AG08396 (cell line): ENCODE results near the gene ZNF165.
"Not testable (repeated sequence)": the region's sequence is repeated elsewhere in the genome, so short reads cannot be mapped to it uniquely, and the experiment has no call there.

Source experiments
- DNase-seq: peaks from one replicate; pipeline ENCODE4 v3.0.0; 2012; ENCODE audit warnings: low spot score, mixed read lengths

The ZNF165 gene

DNA sequence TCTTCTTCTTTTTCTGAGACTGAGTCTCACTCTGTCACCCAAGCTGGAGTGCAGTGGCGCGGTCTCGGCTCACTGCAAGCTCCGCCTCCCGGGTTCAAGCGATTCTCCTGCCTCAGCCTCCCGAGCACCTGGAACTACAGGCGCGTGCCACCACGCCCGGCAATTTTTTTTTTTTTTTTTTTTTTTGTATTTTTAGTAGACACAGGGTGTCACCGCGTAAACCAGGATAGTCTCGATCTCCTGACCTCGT is at the start of gene ZNF165:
Gene ZNF165, plus strand, starts transcription at position 188 of the 250 bp plus-strand sequence. CDS start 4,913 bp downstream, outside the sequence.
- DNase-seq = not testable (repeated sequence)

- DNase-seq = no peak
Observed at GRCh38 chr6:28053584-28053983, 26.8 kb upstream of the ZNF165 start.

- DNase-seq = no peak
Observed at GRCh38 chr6:28060405-28060804, 20.0 kb upstream of the ZNF165 start.

DNA sequence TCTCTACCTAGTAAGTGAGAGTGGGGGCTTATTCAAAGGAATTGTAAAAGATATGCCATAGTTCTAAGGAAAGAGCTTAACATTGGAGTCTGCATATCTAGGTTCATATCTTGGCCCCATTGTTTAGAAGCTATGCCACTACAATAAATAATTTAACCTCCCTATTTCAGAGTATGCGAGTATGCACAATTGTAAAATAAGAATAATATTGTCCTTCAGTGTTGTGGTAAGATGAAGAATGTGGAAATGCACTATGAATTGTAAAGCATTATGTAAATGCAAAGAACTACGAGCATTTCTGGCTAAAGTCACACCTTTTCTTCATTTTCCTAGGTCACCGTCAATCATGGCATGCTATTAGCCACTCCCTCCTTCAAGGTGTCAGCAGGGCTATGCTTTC is 16.1 kb upstream of the ZNF165 start:
- no peak for DNase-seq

GRCh38 chr6:28068067-28068466 is 12.3 kb upstream of the ZNF165 start:
- DNase-seq = no peak

- DNase-seq = not testable (repeated sequence)
Observed at GRCh38 chr6:28070968-28071367, 9.4 kb upstream of the ZNF165 start.

DNA sequence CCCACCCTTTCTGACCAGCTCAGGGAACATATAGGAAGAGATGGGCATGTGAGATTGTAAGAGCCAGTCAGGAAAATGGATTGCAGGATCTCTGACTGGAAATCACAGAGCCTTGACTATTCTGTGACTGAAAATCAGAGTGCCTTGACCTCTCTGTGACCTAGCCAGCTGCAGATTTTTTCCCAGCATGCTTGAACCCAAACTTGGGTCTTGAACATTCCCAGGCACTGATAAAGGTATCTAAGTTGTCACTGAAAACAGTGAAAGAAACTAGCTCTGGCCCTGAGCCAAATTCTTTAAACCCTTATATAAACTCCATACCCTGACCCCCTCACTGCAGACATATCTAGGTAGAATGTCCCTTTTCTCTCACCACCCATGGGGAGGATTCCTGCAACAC is 2.3 kb upstream of the ZNF165 start:
- DNase-seq = no peak

DNA sequence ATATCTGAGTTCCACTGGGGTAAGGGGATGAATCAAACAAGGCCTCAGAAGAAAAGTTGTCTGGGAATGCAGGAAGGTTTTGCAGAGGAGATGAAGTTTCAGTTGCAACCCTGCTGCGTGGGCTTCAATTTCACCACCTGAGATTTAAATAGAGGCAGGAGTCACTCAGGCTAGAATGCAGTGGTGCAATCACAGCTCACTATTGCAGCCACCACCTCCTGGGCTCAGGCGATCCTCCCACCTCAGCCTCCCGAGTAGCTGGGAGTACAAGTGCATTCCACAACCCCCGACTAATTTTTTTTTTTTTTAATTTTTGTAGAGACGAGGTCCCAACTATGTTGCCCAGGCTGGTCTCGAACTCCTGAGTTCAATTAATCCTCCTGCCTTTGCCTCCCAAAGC is 1.5 kb upstream of the ZNF165 start:
- DNase-seq = no peak

GRCh38 chr6:28080631-28081485 is 490 bp downstream of the ZNF165 start:
- peak; percentile 93 for DNase-seq

DNA sequence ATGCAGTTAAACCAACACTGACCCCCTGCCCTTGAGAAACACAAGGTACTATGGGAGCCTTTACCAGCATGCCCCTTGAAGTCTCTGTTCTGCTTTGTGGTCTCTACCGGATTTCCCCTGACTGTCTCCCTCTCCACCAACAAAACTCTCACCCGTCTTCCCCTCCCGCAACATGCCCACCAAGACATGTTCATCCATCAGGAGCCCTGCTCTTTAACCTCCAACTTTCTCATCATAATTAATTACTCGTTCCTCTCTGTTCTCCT is 1.1 kb downstream of the ZNF165 start:
- peak; percentile 13 for DNase-seq

DNA sequence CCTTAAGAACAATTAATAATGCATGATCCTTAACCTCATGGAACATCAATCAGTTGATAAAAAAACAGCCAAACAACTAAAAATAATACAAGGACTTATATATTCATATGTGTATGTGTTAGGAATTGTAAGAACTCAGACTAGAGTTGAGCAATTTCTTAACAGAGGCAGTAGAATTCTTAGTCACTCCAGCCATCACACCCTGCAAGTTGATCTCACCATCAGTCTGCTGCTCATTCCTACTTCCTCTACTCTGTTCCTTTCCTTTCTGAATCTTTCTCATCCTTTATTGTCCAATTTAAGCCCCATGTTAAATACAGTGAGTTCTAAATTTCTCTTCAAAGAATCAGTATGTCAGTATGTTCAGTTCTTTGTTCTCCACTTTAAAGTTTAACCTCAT is 2.6 kb downstream of the ZNF165 start:
- DNase-seq = no peak

DNA sequence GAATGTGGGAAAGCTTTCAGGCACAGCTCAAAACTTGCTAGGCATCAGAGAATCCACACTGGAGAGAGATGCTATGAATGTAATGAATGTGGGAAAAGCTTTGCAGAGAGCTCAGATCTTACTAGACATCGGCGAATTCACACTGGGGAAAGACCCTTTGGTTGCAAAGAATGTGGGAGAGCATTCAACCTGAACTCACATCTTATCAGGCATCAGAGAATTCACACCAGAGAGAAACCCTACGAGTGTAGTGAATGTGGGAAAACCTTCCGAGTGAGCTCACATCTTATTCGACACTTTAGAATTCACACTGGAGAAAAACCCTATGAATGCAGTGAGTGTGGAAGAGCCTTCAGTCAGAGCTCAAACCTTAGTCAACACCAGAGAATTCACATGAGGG is 8.7 kb downstream of the ZNF165 start:
- no peak for DNase-seq

DNA sequence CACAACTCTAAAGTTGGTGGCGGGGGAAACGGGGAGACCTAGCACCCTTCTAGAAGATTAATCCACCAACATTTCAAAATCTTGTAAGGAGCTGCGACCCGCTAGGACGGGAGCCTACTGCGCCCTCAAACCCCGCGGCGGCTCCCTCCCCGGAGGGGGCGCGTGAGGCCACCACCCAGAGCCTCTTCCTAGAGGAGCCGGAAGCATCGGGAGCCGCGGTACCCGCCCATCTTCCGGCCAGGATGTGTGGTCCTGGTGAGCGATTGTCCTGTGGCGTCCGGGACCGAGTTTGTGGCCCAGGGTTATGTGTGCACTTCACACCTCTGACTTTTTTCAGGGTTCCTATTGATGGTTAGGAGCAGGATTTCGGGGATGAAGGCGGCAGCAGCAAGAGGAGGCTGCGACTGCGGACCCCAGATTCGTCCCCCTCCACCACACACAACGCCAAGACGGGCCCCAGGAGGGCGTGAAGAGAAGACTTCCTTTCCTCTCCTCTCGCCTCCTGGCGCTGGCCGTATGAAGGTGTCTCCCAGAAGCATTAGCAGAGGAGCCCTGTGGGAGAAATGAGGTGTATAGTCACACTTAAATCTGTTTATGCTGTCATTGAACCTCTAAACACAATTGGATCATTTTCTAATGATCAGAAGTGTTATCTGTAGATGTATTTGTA is 10.7 kb downstream of the ZNF165 start:
- DNase-seq = peak; percentile 13

DNA sequence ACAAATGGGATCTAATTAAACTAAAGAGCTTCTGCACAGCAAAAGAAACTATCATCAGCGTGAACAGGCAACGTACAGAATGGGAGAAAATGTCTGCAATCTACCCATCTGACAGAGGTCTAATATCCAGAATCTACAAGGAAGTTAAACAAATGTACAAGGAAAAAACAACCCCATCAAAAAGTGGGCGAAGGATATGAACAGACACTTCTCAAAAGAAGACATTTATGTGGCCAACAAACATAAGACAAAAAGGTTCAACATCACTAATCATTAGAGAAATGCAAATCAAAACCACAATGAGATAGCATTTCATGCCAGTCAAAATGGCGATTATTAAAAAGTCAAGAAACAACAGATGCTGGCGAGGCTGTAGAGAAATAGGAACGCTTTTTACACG is 21.9 kb downstream of the ZNF165 start:
- DNase-seq = not testable (repeated sequence)

- not testable (repeated sequence) for DNase-seq
Observed at GRCh38 chr6:28102699-28103098, 22.3 kb downstream of the ZNF165 start.

GRCh38 chr6:28104392-28105244 is 24.2 kb downstream of the ZNF165 start:
- DNase-seq = peak; percentile 90

GRCh38 chr6:28105245-28105639 is 24.9 kb downstream of the ZNF165 start:
- peak; percentile 45 for DNase-seq

GRCh38 chr6:28107506-28107905 is 27.1 kb downstream of the ZNF165 start:
- no peak for DNase-seq

GRCh38 chr6:28111964-28112363 is 31.6 kb downstream of the ZNF165 start:
- no peak for DNase-seq

DNA sequence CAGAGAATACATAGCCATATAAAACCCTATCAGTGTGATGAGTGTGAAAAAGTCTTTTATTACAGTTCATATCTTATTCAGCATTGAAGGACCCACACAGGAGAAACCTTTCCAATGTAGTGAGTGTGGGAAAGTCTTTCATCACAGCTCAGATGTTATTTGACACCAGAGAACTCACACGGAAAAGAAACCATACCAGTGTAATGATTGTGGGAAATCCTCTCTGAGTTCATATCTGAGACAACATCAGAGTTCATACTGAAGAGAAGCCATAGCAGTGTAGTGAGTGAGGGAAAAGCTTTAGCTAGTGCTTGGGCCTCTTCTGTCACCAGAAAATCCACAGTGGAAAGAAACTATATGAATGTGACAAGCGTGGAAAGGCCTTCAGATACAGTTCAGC is 35.4 kb downstream of the ZNF165 start:
- DNase-seq = no peak

DNA sequence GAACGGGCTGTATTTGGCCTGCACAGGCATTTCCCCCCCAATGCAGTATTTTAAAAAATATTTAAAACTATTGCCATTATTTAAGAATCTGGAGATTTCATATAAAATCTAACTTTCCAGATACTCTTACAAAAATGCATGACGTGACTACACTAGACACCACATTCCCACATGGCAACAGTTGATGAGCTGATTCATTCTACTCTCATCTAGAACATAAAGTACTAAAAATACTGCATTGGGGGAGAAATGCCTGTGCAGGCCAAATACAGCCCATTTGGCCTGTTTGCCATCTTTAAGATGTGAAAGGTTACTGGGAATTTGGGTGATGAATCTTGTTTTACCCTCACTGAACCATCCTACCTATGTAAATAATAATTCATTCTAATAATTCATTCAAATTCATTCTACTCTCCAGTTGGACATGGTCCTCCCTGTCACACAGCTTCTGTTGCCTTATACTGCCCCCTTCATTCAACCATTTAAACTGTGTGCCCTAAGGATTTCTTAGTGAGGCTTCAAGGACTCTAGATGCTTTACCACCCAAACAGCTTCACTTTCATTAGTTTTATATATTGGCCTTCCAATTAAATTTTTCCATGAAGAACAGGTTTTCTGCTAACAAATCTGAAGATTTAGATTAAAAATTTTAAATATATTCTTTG is 37.1 kb downstream of the ZNF165 start:
- DNase-seq = no peak

DNA sequence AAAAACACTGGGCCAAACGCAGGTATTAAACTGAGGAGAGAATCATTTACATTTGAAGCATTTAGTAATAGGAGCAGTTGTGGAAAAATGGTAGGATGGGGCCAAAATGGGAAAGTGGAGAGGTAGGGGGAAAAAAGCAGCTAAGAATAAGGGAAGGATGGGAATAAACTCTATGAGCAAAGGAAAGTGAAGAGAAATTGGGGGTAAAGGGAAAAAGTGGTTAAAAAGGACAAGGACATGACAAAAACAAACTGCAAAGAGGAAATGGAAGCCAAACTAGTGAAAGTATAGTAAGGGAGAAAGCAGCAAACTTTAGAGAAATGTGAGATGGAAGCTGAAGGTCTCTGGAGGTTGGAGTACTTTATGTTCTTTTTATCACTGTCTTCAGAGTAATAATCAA is 37.8 kb downstream of the ZNF165 start:
- DNase-seq = no peak

DNA sequence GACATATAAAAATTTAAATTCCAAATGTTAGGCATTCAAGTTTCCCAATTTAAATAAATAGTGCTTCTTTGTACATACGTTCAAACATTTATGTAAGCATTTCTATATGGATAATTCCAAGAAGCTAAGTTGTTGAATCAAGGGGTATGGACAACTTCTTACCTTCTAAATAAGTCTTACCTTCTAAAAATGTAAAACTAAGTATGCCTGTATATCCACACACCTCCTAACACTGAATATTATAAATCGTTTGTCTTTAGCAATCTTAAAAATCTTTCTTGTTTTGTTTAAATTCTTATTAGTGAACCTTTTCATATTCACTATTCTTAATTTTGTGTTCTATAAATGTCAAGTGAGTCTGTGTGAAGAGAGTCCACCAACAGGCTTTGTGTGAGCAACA is 41.5 kb downstream of the ZNF165 start:
- no peak for DNase-seq
